ENCODE measurements around the gene XPNPEP1.

Gene XPNPEP1

GRCh38 chr10:109898666-109899355 lies 24.5 kb downstream of the XPNPEP1 start:
- TF ChIP-seq USF1 (IDR thresholded peaks at IDR 0.05) (0 out of 2 replicates have a peak, but pooled peaks have one; percentile 31), CEBPB (IDR thresholded peaks at IDR 0.05) (no peak)

- TF ChIP-seq FOXM1 (IDR thresholded peaks at IDR 0.05; ENCODE audit: borderline replicate concordance, low read depth) (no peak), EGR1 (IDR thresholded peaks at IDR 0.05) (no peak), EP300 (IDR thresholded peaks at IDR 0.05; ENCODE audit: borderline replicate concordance) (no peak), YY1 (IDR thresholded peaks at IDR 0.05; ENCODE audit: low read depth) (no peak), REST (IDR thresholded peaks at IDR 0.05; ENCODE audit: low read depth) (no peak), CEBPB (IDR thresholded peaks at IDR 0.05) (no peak), CREB1 (IDR thresholded peaks at IDR 0.05; ENCODE audit: low read depth) (no peak), USF1 (IDR thresholded peaks at IDR 0.05) (no peak), NFIC (IDR thresholded peaks at IDR 0.05) (no peak), ZBTB7A (IDR thresholded peaks at IDR 0.05; ENCODE audit: low read depth) (no peak), TAF1 (IDR thresholded peaks at IDR 0.05; ENCODE audit: low read depth) (no peak), TCF12 (IDR thresholded peaks at IDR 0.05; ENCODE audit: low read depth) (no peak), RAD21 (IDR thresholded peaks at IDR 0.05; ENCODE audit: low read depth) (no peak), TEAD4 (IDR thresholded peaks at IDR 0.05) (no peak), MAX (IDR thresholded peaks at IDR 0.05) (no peak)
These were observed 25.3 kb downstream of the XPNPEP1 start for GRCh38 chr10:109898007-109898406.

- no peak for TF ChIP-seq TAF1 (IDR thresholded peaks at IDR 0.05; ENCODE audit: low read depth)
- no peak for TF ChIP-seq CEBPB (IDR thresholded peaks at IDR 0.05)
- TF ChIP-seq EGR1 (IDR thresholded peaks at IDR 0.05): no peak
- TF ChIP-seq ZBTB7A (IDR thresholded peaks at IDR 0.05; ENCODE audit: low read depth): no peak
- no peak for TF ChIP-seq TEAD4 (IDR thresholded peaks at IDR 0.05)
- TF ChIP-seq MAX (IDR thresholded peaks at IDR 0.05): no peak
- TF ChIP-seq NFIC (IDR thresholded peaks at IDR 0.05): no peak
- no peak for TF ChIP-seq USF1 (IDR thresholded peaks at IDR 0.05)
- TF ChIP-seq FOXM1 (IDR thresholded peaks at IDR 0.05; ENCODE audit: borderline replicate concordance, low read depth): no peak
- no peak for TF ChIP-seq RAD21 (IDR thresholded peaks at IDR 0.05; ENCODE audit: low read depth)
- TF ChIP-seq CREB1 (IDR thresholded peaks at IDR 0.05; ENCODE audit: low read depth): no peak
- TF ChIP-seq EP300 (IDR thresholded peaks at IDR 0.05; ENCODE audit: borderline replicate concordance): no peak
These were observed 27.5 kb downstream of the XPNPEP1 start for GRCh38 chr10:109895848-109896247.

- no peak for TF ChIP-seq USF1 (IDR thresholded peaks at IDR 0.05)
- no peak for TF ChIP-seq NFIC (IDR thresholded peaks at IDR 0.05)
- no peak for TF ChIP-seq RAD21 (IDR thresholded peaks at IDR 0.05; ENCODE audit: low read depth)
These were observed 28.1 kb downstream of the XPNPEP1 start for GRCh38 chr10:109895095-109895818.

GRCh38 chr10:109894516-109894915 lies 28.8 kb downstream of the XPNPEP1 start:
- no peak for TF ChIP-seq TEAD4 (IDR thresholded peaks at IDR 0.05)
- TF ChIP-seq YY1 (IDR thresholded peaks at IDR 0.05; ENCODE audit: low read depth): no peak
- no peak for TF ChIP-seq RAD21 (IDR thresholded peaks at IDR 0.05; ENCODE audit: low read depth)
- TF ChIP-seq REST (IDR thresholded peaks at IDR 0.05; ENCODE audit: low read depth): no peak

Data from Ishikawa (cell line).